DMS 273 treated with DMSO at 0.1 percent for 48 hours (cell line): ENCODE data around the gene TP53BP1.
A peak's percentile ranks its signal among the peaks of the same experiment; 100 is the strongest.

ENCODE experiments used
- DNase-seq: peaks from one replicate; lab custom pipeline; 2025; lab: John Stamatoyannopoulos, UW

TP53BP1 gene

DNA sequence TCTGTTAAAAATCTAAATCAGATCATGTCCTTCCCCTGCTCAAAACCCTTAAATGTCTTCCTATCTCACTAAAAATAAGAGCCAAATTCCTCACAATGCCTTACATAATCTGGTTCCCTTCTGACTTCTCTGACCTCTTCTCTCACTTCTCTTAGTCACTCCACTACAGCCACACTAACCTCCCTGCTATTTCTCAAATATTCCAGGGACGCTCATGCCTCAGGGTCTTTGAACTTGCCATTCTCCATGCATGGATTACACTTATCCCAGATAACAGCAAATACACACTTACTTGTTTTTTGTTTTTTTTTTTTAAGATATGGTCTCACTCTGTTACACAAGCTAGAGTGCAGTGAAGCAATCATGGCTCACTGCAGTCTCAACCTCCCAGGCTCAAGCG is 8.5 kb downstream of the TP53BP1 start:
- DNase-seq = no peak

DNA sequence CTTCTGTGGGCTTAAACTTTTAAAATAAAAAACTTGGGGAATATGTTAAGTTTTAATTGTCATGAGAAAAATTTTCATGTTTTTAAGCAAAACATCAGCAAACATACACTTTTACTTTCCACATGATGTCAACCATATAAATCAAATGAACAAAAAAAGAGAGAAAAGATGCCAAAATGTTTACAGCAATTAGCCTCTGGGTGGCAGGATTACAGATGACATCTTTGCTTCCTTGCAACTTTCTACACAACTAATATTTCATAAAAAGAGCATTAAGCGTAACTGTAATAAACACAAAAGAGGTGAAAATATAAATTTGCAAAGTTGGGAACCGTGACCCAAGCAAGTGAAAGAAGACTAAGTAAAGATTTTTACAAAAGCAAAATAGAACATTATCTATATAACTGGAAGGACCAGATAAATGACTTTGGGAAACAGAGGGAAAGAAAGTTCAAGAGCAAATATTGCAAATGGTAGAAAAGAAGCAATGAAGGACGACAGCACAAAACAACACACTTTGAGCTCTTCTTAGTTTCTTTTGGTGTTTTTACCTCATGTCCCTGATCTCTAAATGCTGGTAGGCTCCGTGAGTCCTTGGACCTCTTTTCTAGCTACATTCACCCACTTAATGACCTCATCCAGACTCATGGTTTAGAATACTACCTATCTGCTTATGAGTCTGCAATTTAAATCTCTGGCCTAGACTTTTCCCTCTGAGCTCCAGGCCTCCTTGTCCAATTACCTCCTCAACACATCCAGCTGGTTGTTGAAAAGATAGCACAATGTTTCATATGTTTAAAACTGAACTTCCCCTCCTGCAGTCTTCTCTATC is 9.4 kb downstream of the TP53BP1 start:
- no peak for DNase-seq

DNA sequence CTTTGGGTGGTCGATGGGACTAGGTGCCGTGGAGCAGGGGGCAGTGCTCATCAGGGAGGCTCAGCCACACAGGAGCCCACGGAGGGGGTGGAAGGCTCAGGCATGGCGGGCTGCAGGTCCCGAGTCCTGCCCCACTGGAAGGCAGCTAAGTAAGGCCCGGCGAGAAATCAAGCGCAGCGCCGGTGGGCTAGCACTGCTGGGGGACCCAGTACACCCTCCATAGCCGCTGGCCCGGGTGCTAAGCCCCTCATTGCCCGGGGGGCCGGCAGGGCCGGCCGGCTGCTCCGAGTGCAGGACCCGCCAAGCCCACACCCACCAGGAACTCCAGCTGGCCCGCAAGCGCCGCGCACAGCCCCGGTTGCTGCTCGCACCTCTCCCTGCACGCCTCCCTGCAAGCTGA is 19.1 kb downstream of the TP53BP1 start:
- no peak for DNase-seq

DNA sequence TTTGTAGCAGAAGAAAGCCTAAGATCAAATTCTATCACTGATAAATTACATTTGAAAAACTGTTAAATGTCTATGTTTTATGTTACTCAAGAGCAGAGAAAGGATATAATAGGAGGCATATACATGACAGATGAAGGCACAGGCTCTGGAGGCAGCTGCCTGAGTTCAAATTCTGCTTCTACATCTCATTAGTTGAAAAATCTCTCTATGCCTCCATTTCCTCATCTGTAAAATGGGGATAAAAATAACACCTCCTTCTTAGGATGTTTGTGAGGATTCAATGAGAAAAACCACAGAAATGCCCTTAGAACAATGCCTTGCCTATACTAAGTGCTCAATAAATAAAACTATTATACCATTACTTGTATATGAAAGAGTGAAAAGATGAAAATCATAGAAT is 21.0 kb downstream of the TP53BP1 start:
- DNase-seq = no peak

DNA sequence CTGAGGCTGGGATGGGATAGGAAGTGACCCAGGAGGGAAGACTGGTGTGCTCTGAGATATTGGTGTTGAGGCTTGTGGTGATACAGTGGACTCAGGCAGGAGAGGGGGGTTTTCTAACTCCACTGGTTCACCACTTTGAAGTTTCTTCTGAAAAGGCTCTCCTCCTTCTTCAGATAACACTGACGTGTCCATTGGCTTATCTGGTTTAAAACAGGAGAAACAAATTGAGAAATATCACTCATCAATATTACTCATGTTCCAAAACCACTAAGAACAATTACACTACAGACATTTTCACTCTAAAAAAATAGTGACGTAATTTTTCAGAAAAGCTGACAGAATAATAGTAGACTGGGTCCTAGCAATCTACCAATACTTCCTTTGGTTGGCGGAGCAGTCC is 23.1 kb downstream of the TP53BP1 start:
- no peak for DNase-seq

DNA sequence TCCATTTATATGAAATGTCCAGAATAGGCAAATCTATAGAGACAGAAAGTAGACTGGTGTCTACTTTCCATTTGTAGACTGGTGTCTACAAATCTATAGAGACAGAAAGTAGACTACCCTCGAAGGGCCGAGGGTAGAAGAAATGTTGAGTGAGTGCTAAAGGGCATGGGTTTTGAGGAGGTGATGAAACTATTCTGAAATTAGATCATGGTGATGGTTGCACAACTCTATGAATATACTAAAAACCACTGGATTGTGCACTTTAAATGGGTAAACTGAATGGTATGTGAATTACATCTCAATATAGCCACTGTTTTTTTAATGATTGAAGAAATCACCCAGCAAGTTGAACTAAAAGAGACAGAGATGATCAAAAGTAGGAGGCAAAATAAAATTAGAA is 27.9 kb downstream of the TP53BP1 start:
- no peak for DNase-seq

DNA sequence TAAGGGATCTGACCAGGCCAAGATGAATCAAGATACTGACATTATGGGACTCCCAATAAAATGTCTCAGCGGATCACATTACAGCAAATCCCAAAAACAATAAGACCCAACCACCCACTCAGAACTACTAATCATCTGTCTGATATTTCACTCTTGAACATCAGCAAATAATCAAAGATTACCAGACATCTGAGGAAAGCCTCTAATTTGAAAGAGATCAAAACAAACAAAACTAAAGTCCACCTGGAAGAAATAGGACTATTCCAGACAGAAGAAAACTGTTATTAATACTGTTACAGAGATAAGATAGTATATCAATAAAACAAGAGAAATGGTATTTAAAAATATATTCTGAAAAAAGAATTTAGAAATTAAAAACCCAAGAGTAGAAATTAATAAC is 29.0 kb downstream of the TP53BP1 start:
- no peak for DNase-seq

DNA sequence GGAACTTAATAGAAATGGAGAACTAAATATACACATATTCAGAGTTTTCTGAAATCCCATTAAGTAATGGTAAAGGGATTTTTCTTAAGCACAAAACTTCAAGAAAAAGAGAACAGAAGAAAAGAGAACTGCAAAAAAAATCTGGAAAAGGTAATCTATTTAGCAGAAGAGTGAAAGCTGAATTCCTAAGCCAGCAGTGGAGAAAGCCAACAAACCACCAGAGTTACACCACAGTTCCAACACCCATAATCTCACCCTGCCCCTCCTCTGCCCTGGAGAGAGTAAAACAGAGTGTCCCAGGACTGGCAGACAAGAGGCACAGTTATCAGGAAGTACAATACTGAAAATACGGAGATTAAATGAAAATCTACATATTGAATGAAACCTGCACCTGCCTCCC is 29.4 kb downstream of the TP53BP1 start:
- DNase-seq = no peak

DNA sequence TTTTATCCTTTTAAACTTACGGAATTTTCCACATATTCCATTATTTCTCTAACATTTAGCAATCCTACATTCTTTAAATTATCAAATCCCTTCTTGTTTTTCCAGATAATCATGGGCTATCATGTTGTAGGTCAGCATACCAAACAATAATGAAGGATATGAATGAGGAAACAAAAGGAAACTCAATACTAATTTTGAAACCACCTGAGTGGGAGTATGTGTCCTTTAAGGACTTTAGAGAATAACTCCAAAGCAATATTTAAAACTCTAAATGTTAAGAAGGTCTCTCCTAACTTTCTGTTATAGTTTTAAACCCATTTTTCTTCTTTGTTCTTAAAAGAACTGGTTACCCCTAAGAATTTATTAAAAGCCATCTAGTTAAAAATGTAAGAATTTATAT is 43.0 kb downstream of the TP53BP1 start:
- no peak for DNase-seq

DNA sequence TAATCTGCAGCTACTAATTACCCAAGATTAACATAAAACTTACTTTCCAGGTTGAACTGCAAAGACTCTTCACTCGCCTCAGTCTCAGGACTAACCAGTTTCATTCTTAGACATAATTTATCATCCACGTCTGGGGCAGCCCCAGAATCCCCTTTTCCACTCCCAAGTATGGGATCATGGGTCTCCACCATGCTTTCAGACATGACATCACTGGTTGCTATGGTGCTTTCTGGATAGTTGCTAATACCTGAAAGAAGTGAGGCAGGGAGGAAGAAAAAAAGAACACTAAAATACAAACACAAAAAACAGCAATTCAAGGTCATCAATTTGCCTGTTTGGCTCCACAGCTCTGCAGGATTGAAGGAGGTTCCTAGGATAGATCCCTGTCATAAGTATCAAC is 46.6 kb downstream of the TP53BP1 start:
- DNase-seq = no peak

DNA sequence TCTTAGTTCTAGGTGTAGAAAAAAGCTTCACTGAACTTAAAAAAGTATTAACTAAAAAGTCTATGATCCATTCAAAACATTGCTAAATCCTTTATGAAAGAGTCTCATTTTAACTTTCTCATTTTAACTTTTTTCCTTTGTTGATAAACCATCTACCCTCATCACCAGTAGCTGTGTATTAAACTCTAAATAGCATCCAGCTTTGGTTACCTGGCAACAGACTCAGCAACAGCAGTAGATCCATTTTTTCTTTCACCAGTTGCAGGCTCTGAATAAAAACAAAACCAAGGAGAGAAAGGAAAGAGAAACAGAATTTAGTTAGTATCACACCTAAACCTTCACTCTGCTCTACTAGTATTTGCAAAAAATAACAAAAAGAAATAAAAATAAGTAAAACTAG is 51.6 kb downstream of the TP53BP1 start:
- DNase-seq = no peak

DNA sequence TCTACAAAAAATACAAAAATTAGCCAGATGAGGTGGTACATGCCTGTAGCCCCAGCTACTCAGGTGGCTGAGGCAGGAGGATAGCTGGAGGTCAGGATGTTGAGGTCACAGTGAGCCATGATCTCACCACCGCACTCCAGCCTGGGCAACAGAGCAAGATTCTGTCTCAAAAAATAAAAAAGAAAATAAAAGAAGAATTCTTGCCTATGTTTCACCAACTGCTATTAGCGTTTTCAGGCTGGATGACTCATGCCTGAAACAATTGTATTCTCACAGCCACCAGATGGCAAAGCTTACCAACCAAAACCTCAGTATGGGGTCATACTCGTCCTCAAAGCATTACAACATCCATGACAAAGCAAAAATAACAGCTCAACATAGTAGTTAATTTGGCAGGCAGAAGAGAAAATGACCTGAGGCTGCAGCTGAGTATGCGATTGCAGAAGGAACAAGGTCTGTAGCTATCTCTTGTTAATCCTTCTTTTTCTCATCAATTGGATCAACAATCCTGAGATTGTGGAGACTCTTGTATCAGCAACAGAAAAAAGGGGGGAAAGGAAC is 52.2 kb downstream of the TP53BP1 start:
- peak; percentile 59 for DNase-seq

DNA sequence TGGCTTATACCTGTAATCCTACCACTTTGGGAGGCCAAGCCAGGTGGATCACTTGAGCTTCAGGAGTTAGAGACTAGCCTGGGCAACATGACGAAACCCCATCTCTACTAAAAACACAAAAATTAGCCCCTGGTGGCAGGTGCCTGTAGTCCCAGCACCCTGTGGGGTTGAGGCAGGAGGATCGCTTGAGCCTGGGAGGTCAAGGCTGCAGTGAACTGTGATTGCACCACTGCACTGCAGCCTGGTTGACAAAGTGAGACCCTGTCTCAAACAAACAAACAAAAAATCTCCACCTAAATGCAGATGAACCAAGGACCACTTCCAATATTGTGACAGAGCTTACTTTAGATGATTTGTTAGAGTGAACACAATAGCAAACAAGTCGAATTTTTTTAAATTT is 53.7 kb downstream of the TP53BP1 start:
- DNase-seq = no peak

DNA sequence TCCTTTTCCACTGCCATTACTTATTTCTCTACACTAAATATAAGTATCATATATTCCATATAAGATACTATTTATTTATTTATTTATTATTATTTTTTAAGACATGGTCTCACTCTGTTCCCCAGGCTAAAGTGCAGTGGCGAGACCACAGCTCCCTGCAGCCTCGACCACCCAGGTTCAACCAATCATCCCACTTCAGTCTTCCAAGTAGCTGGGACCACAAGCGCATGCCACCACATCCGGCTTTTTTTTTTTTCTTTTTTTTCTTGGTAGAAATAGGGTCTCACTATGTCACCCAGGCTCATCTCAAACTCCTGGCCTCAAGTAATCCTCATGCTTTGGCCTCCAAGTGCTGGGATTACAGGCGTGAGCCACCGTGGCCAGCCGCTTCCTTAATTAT is 56.6 kb downstream of the TP53BP1 start:
- no peak for DNase-seq

DNA sequence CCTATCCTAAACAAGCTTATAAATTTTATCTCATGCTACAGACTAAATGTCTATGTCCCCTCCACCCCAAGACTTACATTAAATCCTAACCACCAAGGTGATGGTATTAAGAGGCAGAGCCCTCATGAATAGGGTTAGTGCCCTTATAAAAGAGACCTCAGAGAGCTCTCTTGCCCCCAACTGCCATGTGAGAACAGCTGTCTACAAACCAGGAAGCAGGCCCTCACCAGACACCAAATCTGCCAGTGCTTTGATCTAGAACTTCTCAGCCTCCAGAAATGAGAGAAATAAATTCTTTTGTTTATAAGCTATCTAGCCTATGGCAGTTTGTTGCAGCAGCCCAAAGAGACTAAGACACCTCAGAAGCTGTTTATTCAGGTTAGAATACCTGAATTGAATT is 58.5 kb downstream of the TP53BP1 start:
- DNase-seq = no peak

DNA sequence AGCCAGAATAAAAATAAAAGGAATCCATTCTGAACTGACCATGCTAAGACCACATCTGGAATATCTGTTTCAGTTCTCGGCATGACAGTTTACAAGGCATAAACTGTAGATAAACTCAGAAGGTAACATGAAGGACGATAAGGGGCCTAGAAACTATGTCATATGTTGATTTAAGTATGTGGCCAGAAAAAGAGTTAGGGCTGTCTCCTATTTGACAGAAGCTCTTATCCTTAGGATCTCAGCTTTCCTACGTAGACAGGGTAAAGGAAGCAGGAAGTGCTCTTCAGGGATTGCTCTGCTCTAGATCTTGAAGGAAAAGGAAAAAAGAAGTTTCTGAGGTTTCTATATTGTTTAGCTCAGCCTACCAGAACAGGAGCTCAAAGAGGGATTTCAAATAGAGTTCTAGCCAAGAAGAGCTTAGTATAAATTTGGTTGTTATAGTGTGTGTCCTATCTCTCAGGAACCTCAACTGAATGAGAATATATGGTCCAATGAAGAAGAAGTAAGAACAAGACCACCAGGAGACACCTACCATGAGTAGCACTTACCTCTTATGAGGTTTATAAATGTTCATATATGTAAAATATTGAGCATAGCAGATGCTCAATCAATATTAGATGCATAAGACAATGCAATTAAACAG is 59.2 kb downstream of the TP53BP1 start:
- no peak for DNase-seq

DNA sequence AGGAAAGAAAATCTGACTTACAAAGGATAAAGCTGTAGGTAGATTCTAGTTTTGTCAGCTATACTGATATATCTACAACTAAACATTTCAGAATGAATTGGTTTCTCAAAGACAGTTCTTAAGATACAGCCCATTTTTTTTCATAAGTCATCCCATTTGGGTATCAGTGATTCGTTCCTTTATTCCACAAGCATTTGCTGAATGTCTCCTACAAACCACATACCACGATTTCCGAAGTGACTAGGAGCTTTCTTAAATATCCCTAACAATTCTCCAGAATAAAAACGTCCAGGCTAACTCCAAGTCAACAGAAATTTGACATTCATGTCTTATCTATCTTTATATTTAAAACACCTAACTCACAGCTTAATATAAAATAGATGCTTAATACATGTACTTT is 59.8 kb downstream of the TP53BP1 start:
- no peak for DNase-seq

DNA sequence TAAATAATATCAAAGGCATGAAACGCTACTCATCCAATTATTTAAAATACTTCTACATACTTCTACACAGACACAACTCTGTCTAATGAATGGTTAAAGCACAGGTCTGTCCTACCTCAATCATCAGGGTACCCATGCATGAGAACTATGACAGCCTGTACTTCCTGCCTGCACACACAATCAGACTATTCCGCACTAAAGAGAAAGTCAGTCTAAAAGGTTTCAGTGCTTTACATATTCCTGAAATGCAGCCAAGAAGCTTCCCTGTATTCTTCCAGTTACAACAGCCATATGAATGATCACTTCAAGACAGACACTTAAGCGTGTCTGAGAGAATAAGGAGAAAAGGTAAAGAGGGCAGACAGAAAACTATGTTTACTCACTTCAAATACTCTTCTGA is 63.3 kb downstream of the TP53BP1 start:
- DNase-seq = no peak

DNA sequence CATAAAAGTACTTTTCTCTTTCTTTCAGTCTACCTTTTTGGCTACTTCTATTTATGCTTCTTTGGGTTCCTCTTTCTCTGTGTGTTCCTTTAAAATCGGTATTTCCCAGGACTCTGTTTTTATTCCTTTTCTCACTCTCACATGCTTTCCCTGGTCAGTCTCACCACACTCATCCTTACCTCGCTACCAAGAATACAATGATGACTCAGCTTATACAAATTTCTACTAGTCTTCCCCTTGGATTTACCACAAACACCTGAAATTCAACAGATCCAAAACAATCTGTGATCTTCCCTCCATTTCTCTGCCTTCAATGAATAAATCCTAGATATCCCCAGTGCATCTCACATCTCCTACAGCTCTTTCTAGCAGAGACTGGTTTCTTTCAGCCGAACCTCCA is 69.2 kb downstream of the TP53BP1 start:
- no peak for DNase-seq

DNA sequence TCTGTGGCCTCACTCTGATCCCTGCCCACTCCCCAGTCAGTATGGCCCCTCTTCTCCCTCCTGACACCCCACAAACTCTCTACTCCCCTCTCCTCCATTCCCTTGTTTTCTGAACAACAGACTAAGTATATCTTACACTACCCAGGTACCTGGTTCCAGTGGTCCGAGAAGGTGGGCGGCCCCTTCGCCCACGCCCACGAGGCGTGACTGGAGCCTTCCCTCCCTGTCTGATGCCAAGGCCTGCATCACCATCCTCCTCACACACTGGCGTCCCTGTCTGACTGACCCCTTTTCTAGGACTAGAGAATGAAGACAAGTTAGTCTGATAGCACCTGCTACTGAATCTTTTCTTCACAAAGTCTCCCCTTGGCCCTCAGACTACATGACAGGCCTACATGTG is 72.1 kb downstream of the TP53BP1 start:
- no peak for DNase-seq

DNA sequence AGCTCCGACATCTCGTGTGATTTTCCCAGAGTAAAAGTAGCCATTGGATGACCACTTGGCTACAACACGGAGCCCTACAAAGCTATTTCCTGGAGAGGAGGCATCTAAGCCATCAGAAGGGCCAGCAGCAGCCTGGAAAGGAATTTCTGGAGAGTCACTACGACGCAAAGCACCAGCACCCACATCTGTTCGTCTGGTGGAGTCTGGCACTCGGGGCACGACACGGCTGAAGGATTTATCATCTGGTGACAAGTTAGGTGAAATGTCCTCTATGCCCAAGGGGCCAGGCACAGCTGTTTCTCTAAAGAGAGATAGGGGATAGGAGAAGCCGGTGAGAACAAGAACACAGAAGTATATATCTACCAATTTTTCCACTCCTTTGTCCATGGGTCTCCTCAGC is 72.5 kb downstream of the TP53BP1 start:
- no peak for DNase-seq

DNA sequence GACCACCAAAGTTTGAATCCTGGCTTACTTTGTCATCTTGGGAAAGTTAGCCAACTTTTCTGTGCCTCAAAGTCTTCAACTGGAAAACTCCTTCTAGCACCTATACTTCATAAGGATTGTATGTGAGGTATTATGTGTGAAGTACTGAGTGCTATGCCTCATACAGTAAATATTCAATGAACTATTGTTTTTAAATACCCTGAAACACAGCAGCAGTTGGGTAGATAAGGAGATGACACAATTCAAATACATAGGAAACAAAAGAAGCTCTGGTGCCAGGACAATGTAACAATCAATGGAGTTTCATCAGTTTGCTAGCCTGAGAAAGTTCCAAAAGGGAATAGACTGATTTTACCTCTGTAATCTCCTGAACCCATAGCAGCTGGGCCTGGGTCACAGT is 78.8 kb downstream of the TP53BP1 start:
- DNase-seq = no peak

DNA sequence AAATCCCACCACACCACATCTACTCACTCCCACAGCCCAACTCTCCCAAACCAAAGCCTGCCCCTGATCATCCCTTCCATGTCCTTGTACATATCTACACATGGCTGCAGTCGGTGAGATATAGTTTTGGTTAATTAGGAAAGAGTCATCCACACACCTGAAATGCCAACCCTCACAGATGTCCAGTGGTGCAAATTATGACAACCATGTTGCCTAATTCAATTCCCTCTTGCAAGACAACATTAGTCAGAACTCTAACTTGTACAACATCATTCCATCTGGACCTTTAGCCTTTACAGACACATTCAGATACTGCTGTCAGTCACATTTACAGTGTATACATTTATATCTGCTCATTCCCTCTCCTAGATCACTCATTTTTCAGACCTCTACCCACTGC is 80.9 kb downstream of the TP53BP1 start:
- DNase-seq = no peak
